GM12878 (cell line): Measurements from ENCODE around the gene CTNNAL1. TPM values are rescaled to one million over a fixed set of nuclear protein-coding genes. Genes with fewer than 3 reads are reported as not detected.

Source experiments
- ATAC-seq: fragments of 200-7000 bp; cut with Tn5 transposase; 3 replicates; pipeline ENCODE4 v1.9.1; 2020; ENCODE audit warnings: mild to moderate bottlenecking, moderate library complexity
- BruUV-seq: library from RNA; stranded (reverse); fragments of 400-500 nt; replicated peaks from 2 replicates; lab custom pipeline; 2021; lab: Mats Ljungman, UMichigan
- CTCF ChIA-PET: fragments of 300-600 bp; sonication (Branson Sonifier 250); formaldehyde crosslinking; extraction: SDS; loops from one replicate; lab custom pipeline; 2021; ENCODE audit warnings: inconsistent platforms; lab: Yijun Ruan, JAX
- POLR2A ChIA-PET: fragments of 350-600 bp; formaldehyde crosslinking; extraction: SDS; loops from one replicate; lab custom pipeline; 2021; ENCODE audit warnings: inconsistent platforms; lab: Charles Lee
- RAD21 ChIA-PET: fragments of 300-600 bp; sonication (Branson Sonifier 250); formaldehyde crosslinking; loops from one replicate; lab custom pipeline; 2023; ENCODE audit warnings: antibody characterized with exemption; ENCODE audit not compliant: unreplicated experiment; lab: Charles Lee
- SMC1A ChIA-PET: fragments of 300-600 bp; sonication (Branson Sonifier 250); formaldehyde crosslinking; loops from one replicate; lab custom pipeline; 2023; ENCODE audit not compliant: unreplicated experiment, uncharacterized antibody; lab: Charles Lee
- DNase-seq: peaks from one replicate; pipeline ENCODE4 v3.0.0-alpha.2; 2011; ENCODE audit warnings: low read depth, low spot score
- FAIRE-seq: peaks from 3 replicates; lab custom pipeline; 2011; peaks lifted over from hg19 to GRCh38; lab: Jason Lieb, UNC
- H2AFZ ChIP-seq: 2 replicates; pipeline ENCODE4 v1.6.0; 2011; ENCODE audit warnings: low read depth, low read length, control low read depth; ENCODE audit not compliant: control insufficient read depth
- H3K27ac ChIP-seq: 2 replicates; pipeline ENCODE4 v1.5.1; 2011; ENCODE audit warnings: control low read depth; ENCODE audit not compliant: control insufficient read depth, insufficient read depth
- H3K27me3 ChIP-seq, 2 experiments: replicated peaks in 1 of 2; 2 replicates each; pipeline versions ENCODE4 v1.6.0 to v1.6.1; 2011; ENCODE audit warnings: low read length in 1 of 2; ENCODE audit not compliant: control insufficient read depth in 2 of 2, insufficient read depth in 2 of 2
- H3K36me3 ChIP-seq, 2 experiments: 2 replicates each; pipeline ENCODE4 v1.5.1; 2011; ENCODE audit warnings: low read length in 1 of 2; ENCODE audit not compliant: control insufficient read depth in 2 of 2, insufficient read depth in 2 of 2
- H3K4me1 ChIP-seq: 2 replicates; pipeline ENCODE4 v1.6.1; 2011; ENCODE audit warnings: mild to moderate bottlenecking, low read length, moderate library complexity, mixed read lengths; ENCODE audit not compliant: control insufficient read depth, insufficient read depth
- H3K4me2 ChIP-seq: 2 replicates; pipeline ENCODE4 v1.6.0; 2011; ENCODE audit warnings: control low read depth; ENCODE audit not compliant: control insufficient read depth, insufficient read depth
- H3K4me3 ChIP-seq: fragments of 200-600 bp; sonication (generic); 2 replicates; pipeline ENCODE4 v1.5.1; 2016
- H3K79me2 ChIP-seq: 2 replicates; pipeline ENCODE4 v1.6.0; 2011; ENCODE audit warnings: low read length; ENCODE audit not compliant: control insufficient read depth, insufficient read depth
- H3K9ac ChIP-seq: 2 replicates; pipeline ENCODE4 v1.8.0; 2011; ENCODE audit warnings: low read length, control low read depth, mixed read lengths; ENCODE audit not compliant: control insufficient read depth, insufficient read depth
- H3K9me3 ChIP-seq: replicated peaks from 3 replicates; pipeline ENCODE4 v1.5.1; 2011; ENCODE audit warnings: mild to moderate bottlenecking, low read length; ENCODE audit not compliant: control insufficient read depth, insufficient read depth
- H4K20me1 ChIP-seq: 2 replicates; pipeline ENCODE4 v1.6.0; 2011; ENCODE audit not compliant: control insufficient read depth, insufficient read depth
- BCL11A ChIP-seq: IDR thresholded peaks from 2 replicates; pipeline ENCODE4 v1.6.1; 2011; ENCODE audit warnings: low read depth, low read length
- CREB1 ChIP-seq: IDR thresholded peaks from 2 replicates; pipeline ENCODE4 v1.6.1; 2012; ENCODE audit warnings: low read depth, mild to moderate bottlenecking, inconsistent platforms
- EP300 ChIP-seq, 2 experiments: fragments of 150-350 bp in 1 of 2; IDR thresholded peaks; 2 replicates each; pipeline ENCODE4 v1.6.1; 2011 to 2012; ENCODE audit warnings: low read depth in 2 of 2, low read length in 2 of 2, borderline replicate concordance in 1 of 2, improper control_type of control experiment in 1 of 2, inconsistent platforms in 1 of 2; ENCODE audit not compliant: control insufficient read depth in 1 of 2
- FOXM1 ChIP-seq: IDR thresholded peaks from 2 replicates; pipeline ENCODE4 v1.6.1; 2012; ENCODE audit warnings: low read depth, mild to moderate bottlenecking, inconsistent platforms, low read length, moderate library complexity
- GABPA ChIP-seq: IDR thresholded peaks from 2 replicates; pipeline ENCODE4 v1.6.1; 2014; ENCODE audit warnings: antibody characterized with exemption, low read depth, mild to moderate bottlenecking, inconsistent platforms
- IKZF1 ChIP-seq: fragments of 450-650 bp; conservative IDR thresholded peaks from 2 replicates; pipeline ENCODE4 v1.6.1; 2017; ENCODE audit warnings: antibody characterized with exemption, mild to moderate bottlenecking
- IKZF2 ChIP-seq, 2 experiments: fragments of 450-650 bp; IDR thresholded peaks; 2 replicates each; pipeline ENCODE4 v1.6.1; 2017; ENCODE audit warnings: mild to moderate bottlenecking in 2 of 2, moderate library complexity in 2 of 2
- IRF4 ChIP-seq: IDR thresholded peaks from 2 replicates; pipeline ENCODE4 v1.6.1; 2011; ENCODE audit warnings: low read depth, low read length
- MEF2A ChIP-seq: IDR thresholded peaks from 2 replicates; pipeline ENCODE4 v1.6.1; 2011; ENCODE audit warnings: low read depth, mild to moderate bottlenecking, low read length, moderate library complexity; ENCODE audit not compliant: insufficient read depth
- MYC ChIP-seq: IDR thresholded peaks from 2 replicates; pipeline ENCODE4 v1.6.1; 2011; ENCODE audit warnings: mild to moderate bottlenecking, low read length, moderate library complexity, inconsistent platforms; ENCODE audit not compliant: insufficient read depth, insufficient replicate concordance, insufficient read length, severe bottlenecking
- NFIC ChIP-seq: IDR thresholded peaks from 2 replicates; pipeline ENCODE4 v1.6.1; 2012; ENCODE audit warnings: low read depth, mild to moderate bottlenecking, inconsistent platforms, low read length, moderate library complexity
- PAX5 ChIP-seq: IDR thresholded peaks from 2 replicates; pipeline ENCODE4 v1.6.1; 2011; ENCODE audit warnings: low read depth, low read length, borderline replicate concordance
- PAX8 ChIP-seq: fragments of 450-650 bp; IDR thresholded peaks from 2 replicates; pipeline ENCODE4 v1.6.1; 2017; ENCODE audit warnings: mild to moderate bottlenecking, moderate library complexity
- POLR2A ChIP-seq: IDR thresholded peaks from 2 replicates; pipeline ENCODE4 v1.6.1; 2011; ENCODE audit warnings: low read depth, mild to moderate bottlenecking, low read length
- POU2F2 ChIP-seq: IDR thresholded peaks from 3 replicates; pipeline ENCODE4 v1.6.1; 2011; ENCODE audit warnings: low read depth, mild to moderate bottlenecking, low read length, borderline replicate concordance
- RAD51 ChIP-seq: fragments of 450-650 bp; IDR thresholded peaks from 2 replicates; pipeline ENCODE4 v1.6.1; 2016; ENCODE audit warnings: moderate library complexity, mild to moderate bottlenecking, inconsistent platforms
- RBBP5 ChIP-seq: fragments of 200-600 bp; sonication (generic); conservative IDR thresholded peaks from 2 replicates; pipeline ENCODE4 v1.6.1; 2016
- RUNX3 ChIP-seq: IDR thresholded peaks from 2 replicates; pipeline ENCODE4 v1.6.1; 2012; ENCODE audit warnings: low read length, inconsistent platforms
- TCF12 ChIP-seq: IDR thresholded peaks from 2 replicates; pipeline ENCODE4 v1.6.1; 2011; ENCODE audit warnings: low read depth, mild to moderate bottlenecking, low read length
- YBX1 ChIP-seq: fragments of 450-650 bp; IDR thresholded peaks from 2 replicates; pipeline ENCODE4 v1.6.1; 2016; ENCODE audit warnings: antibody characterized with exemption
- WGBS: methylation state at CpG from one replicate; pipeline ENCODE4 v1.1.6; 2016; ENCODE audit warnings: low lambda C conversion rate; ENCODE audit not compliant: insufficient replicate concordance, insufficient coverage; ENCODE audit errors: missing lambda C conversion rate; 5-methylcytosine and 5-hydroxymethylcytosine counted together
- in situ Hi-C: fragments of 300-500 bp; cut with MboI; formaldehyde crosslinking; loops from 9 replicates; pipeline ENCODE4 v1.14.3; 2018; ENCODE audit warnings: mixed read lengths
- intact Hi-C: fragments of 100-400 bp; cut with micrococcal nuclease; formaldehyde crosslinking; loops from one replicate; pipeline ENCODE4 v1.14.2; 2022; ENCODE audit not compliant: unreplicated experiment
- polyA plus RNA-seq, 11 experiments: library from polyadenylated mRNA; depleted of rRNA in 4 of 11; unstranded in 6 of 11; stranded (reverse) in 5 of 11; fragments of >200 nt; fragmentation: Nextera tagmentation in 4 of 11; fragmentation: Illumina TruSeq in 1 of 11; extraction: Ambion mirVana in 4 of 11; extraction: Trizol in 1 of 11; gene quantifications; 1 replicate in 1 of 11; 2 replicates in 10 of 11; pipeline versions ENCODE4 v1.2.1 to v1.2.3, GENCODE V29; 2011 to 2016; ENCODE audit warnings: inconsistent platforms in 2 of 11, missing spikeins in 2 of 11, low read depth in 1 of 11
- total RNA-seq, 4 experiments: library from RNA; depleted of rRNA in 3 of 4; stranded (reverse); fragments of >200 nt in 3 of 4; fragmentation: Illumina TruSeq in 1 of 4; extraction: Trizol in 1 of 4; gene quantifications; 2 replicates each; pipeline versions ENCODE4 v1.2.1 to v1.2.3, GENCODE V29; 2013 to 2021
- TF ChIP-seq, protein P1 (sequence below): fragments of 450-650 bp; IDR thresholded peaks from 2 replicates; pipeline ENCODE4 v1.6.1; 2017; ENCODE audit warnings: borderline replicate concordance
- TF ChIP-seq, protein P2 (sequence below): IDR thresholded peaks from 2 replicates; pipeline ENCODE4 v1.6.1; 2012; ENCODE audit warnings: low read length, inconsistent platforms

CTNNAL1 gene
- total and polyA plus RNA-seq, 10 of the 15 experiments (the other 5 are each of a cell fraction or from before 2014, with no cell fraction given): 16.3 to 82.5 (median 45.2) TPM

DNA sequence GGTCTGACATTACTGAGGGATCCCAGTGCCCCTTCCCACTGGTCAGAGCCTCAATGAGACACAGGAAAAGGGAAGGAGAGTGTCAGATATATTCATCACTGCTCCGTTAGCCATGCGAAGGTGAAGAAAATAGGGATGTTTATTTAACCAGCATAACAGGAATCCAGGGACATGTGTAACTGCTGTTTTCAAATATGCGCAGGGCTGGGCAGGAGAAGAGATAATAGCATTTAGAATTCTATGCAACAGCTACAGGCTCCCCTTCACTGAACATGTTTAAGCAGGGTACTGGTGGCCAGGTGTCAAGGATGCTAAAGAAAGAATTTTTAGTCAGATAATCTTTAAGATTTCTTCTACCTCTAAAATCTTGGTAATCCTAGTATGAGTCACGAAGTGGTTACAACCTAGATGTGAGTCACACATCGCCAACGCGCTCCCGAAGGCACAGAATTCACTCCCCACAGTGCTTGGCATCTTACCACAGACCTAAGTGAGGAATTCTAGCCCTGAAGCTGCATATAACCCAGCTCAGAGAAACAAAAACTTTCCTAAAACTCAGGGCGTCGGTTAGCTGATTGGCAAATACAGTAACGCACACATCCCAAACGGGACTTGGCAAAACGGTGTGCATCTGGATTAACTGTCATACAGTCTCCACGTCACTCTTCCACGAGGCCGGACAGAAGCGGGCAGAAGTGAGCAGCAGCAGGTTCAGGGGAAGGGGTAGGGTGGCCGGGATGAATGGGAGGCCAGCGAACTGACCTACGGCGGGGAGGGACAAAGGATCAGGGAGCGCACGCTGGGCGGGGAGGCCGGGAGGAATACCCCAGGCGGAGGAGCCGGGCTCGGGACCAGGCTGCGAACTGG lies 1.1 kb downstream of the CTNNAL1 start:
- H3K9me3 ChIP-seq: no peaks in the 10 kb centered on the region
- H3K36me3 ChIP-seq: no peaks in the 10 kb centered on the region
- H3K4me2 ChIP-seq: peak overlapping the region; percentile 98
- no peaks in the 10 kb centered on the region for H3K27me3 ChIP-seq
- ChIA-PET SMC1A (no interaction called here), POLR2A (interaction anchor here (0.7 kb wide), 1 partner anchor 427 kb away, joined by 3 read pairs; no protein-coding TSS in a partner anchor), RAD21 (no interaction called here), CTCF (interaction anchor here (1.1 kb wide), 1 partner anchor 74 kb away, joined by 5 read pairs; no protein-coding TSS in a partner anchor)
- peak; percentile 30 for ATAC-seq
- H4K20me1 ChIP-seq: no peaks in the 10 kb centered on the region
- no peak for FAIRE-seq
- no peak for DNase-seq
- in situ Hi-C loops (no loop called here), intact Hi-C loops (loop anchor here (10.0 kb wide), 1 partner anchor 403 kb away; no protein-coding TSS in a partner anchor)
- H3K4me1 ChIP-seq: peaks cover 19% of the 10 kb centered on the region
- H3K4me3 ChIP-seq: peak overlapping the region; percentile 67
- peak overlapping the region; percentile 54 for H3K27ac ChIP-seq
- peak overlapping the region; percentile 76 for H3K9ac ChIP-seq
- 3% methylated on average over 27 of the region's 29 CpGs for WGBS
- BruUV-seq: no TSS peak
- peak overlapping the region; percentile 82 for H2AFZ ChIP-seq
- peaks cover 15% of the 10 kb centered on the region for H3K79me2 ChIP-seq
- TF ChIP-seq PAX8: no peak
- peak; percentile 66 for TF ChIP-seq NFIC
- peak; percentile 54 for TF ChIP-seq POLR2A
- TF ChIP-seq CREB1: 0 out of 2 replicates have a peak, but pooled peaks have one; percentile 36
- TF ChIP-seq, protein P1, sequence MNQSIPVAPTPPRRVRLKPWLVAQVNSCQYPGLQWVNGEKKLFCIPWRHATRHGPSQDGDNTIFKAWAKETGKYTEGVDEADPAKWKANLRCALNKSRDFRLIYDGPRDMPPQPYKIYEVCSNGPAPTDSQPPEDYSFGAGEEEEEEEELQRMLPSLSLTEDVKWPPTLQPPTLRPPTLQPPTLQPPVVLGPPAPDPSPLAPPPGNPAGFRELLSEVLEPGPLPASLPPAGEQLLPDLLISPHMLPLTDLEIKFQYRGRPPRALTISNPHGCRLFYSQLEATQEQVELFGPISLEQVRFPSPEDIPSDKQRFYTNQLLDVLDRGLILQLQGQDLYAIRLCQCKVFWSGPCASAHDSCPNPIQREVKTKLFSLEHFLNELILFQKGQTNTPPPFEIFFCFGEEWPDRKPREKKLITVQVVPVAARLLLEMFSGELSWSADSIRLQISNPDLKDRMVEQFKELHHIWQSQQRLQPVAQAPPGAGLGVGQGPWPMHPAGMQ: no peak
- no peak for TF ChIP-seq POU2F2
- TF ChIP-seq BCL11A: peak; percentile 61
- TF ChIP-seq MYC: no peak
- peak; percentile 81 to 84 for TF ChIP-seq IKZF2 (IDR thresholded peaks at IDR 0.05)
- TF ChIP-seq IRF4: peak; percentile 58; the same call in 1 of the 2 replicates
- no peak for TF ChIP-seq TCF12
- TF ChIP-seq RBBP5: no peak
- peak; percentile 79 for TF ChIP-seq IKZF1
- TF ChIP-seq PAX5: no peak
- TF ChIP-seq EP300 (IDR thresholded peaks at IDR 0.05; ENCODE audit: borderline replicate concordance in 1 of 2, control insufficient read depth in 1 of 2, low read depth in 2 of 2, low read length in 2 of 2): 0 out of 4 replicates have a peak, but pooled peaks of 1 of the 2 experiments have one; percentile 22
- no peak for TF ChIP-seq YBX1
- TF ChIP-seq RAD51: no peak
- peak; percentile 90 for TF ChIP-seq RUNX3
- TF ChIP-seq GABPA: 0 out of 2 replicates have a peak, but pooled peaks have one; percentile 14
- TF ChIP-seq MEF2A: peak; percentile 58; the same call in 1 of the 2 replicates
- 0 out of 2 replicates have a peak, but pooled peaks have one; percentile 22 for TF ChIP-seq FOXM1
- TF ChIP-seq, protein P2, sequence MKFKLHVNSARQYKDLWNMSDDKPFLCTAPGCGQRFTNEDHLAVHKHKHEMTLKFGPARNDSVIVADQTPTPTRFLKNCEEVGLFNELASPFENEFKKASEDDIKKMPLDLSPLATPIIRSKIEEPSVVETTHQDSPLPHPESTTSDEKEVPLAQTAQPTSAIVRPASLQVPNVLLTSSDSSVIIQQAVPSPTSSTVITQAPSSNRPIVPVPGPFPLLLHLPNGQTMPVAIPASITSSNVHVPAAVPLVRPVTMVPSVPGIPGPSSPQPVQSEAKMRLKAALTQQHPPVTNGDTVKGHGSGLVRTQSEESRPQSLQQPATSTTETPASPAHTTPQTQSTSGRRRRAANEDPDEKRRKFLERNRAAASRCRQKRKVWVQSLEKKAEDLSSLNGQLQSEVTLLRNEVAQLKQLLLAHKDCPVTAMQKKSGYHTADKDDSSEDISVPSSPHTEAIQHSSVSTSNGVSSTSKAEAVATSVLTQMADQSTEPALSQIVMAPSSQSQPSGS: peak; percentile 60; the same call in 1 of the 2 replicates
